GM18909 (cell line): ENCODE data around the gene FECH.

Experiments used
- ATAC-seq: cut with Tn5 transposase; IDR thresholded peaks from one replicate; pipeline ENCODE4 v1.9.1; 2021; ENCODE audit warnings: mild to moderate bottlenecking; ENCODE audit not compliant: unreplicated experiment, poor library complexity

Gene FECH

DNA sequence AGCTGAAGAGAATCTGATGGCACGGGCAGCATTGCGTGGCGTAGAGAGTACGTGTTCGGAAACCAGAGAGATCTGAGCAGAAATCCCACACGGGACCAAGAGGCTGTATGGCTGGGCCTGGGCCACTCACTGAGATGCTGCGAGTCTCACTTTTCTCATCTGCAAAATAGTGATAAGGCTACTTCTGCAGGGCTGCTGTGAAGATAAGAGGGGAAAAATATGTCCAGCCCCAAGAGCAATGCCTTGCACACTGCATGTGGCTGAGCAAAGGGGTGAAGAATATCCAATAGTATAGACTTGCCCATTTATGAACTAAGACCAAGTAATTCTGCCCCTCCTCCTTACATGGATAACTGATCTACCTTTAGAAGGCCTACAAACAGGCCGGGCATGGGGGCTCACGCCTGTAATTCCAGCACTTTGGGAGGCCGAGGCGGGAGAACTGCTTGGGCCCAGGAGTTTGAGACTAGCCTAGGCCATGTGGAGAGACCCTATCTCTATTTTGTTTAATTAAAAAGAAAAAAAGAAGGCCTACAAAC, 3.1 kb downstream of the FECH start:
- ATAC-seq = no peak

DNA sequence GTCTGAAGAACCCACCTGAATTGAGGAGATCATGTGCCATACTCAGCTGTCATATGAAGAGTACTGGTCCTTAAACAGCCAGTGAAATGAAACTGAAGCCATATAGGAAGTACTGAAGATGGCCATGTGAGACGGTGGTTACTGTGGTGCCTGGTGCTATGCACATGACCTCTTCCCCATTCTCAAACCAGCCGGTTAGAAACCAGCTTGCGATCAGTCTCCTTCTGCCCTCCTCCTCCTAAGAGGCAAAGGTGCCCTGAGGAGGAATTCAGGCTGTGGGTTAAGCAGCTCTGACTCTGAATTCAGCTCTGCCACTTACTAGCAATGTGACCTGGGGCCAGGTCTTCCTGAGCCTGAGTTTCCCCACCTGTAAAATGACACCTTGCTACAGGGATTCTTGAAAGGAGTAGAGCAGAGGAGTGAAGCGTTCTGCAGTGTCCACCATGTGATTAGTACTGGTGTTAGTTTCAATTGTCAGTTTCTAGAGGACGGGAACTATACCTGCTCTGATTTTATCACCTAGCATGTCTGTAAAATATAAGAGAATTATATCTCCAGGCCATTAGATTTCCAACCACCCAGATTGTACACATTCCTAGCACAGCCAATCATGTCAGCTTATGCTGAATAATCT, 5.1 kb downstream of the FECH start:
- ATAC-seq = peak; percentile 92

DNA sequence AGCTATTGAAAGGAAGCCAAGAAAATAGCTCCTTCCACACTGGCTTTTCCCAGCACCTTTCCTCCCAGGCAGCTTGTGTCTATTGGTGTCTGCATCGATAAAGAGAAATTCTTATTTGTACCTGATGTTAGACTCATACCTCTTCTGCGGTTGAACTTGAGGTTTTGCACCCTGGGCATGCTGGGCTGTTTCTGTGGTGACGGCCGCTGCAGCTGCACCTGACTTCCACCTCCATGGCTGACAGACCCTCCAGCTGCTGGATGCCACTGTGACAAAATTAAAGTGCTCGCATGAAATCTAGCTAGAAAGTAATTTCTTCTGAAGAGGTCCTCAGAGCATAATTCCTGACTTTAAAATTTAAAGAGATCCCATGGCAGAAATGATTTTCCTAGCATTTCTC, 6.6 kb downstream of the FECH start:
- no peak for ATAC-seq

DNA sequence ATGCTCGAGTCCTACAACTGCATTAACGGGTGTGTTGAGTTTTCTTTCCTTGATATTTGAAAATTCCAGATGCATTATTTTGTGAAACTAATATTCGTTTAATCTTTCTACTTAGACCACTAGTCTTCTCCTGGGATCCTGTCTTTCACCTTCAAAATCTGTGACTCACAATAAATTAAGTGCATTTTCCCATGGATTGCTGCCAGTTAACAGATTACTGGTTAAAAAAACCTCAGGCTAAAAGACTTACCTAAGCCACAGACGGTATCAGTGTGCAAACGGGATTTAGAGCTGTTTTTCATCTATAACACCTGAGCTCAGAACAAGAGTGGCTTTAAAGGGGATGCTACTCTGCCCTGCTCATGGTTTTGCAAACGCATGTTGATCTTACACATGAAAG, 10.2 kb downstream of the FECH start:
- ATAC-seq = no peak

DNA sequence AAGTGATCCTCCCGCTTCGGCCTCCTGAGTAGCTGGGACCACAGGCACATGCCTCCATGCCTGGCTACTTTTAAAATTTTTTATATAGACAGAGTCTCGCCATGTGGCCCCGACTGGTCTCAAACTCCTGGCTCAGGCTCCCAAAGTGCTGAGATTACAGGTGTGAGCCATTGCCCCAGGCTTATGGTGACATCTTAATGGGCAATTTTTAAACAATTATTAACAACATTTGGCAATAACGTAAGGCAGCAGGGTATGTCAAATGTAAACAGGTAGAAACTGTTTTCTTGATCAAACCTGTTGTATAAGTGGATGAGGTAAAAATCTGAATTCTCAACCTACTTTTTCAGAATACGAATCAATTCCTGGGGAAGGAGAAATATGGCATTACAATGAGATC, 11.0 kb downstream of the FECH start:
- ATAC-seq = no peak

DNA sequence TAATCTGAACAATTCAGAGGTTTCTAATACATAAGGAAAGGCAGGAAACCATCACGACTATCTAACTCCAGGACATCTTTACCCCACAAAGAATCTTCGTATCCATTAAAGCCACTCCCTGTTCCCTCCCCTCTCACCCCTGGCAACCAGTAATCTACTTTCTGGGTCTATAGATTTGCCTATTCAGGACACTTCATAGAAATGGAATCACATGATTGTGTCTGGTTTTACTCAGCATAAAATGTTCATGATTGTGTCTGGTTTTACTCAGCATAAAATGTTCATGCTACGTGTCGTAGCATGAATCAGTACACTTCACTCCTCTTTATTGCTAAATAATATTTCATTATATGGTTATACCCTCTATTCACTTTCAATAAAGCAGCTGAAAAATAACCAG, 11.6 kb downstream of the FECH start:
- no peak for ATAC-seq

DNA sequence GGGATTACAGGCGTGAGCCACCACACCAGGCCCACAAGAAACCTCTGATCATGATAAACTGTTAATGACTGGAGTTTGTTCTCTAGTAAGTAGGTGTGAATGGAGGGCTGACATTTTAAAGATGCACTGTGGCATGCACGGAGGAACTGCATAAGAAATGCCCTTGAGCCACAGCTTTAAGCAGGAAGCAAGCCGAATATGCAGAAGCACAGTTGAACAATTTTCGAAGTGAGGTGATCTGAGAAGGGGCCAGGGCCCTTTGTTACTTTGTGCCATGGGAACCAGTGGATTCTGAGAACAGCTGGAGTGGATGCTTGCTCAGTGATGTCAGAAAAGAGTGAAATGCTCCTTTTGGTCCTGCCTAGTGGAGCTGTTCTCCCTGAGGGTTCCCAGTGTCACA, 16.3 kb downstream of the FECH start:
- no peak for ATAC-seq

DNA sequence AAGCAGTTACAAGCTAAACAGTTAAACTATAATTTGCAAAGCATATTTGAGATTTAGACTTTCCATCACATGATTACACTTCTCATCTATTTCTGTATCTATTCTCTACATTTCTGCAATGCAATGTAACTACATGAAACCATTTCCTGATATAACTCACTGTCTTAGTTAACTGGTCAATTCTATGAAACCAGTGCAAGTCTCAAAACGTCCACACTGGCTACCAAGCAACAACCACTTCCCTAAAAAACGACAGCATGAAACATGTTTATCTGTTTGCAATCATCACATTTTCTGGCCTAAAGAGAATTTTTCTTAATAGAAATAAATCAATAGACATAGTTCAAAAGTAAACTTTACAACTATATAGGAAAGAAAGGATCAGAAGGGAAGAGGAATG, 17.4 kb downstream of the FECH start:
- ATAC-seq = no peak

DNA sequence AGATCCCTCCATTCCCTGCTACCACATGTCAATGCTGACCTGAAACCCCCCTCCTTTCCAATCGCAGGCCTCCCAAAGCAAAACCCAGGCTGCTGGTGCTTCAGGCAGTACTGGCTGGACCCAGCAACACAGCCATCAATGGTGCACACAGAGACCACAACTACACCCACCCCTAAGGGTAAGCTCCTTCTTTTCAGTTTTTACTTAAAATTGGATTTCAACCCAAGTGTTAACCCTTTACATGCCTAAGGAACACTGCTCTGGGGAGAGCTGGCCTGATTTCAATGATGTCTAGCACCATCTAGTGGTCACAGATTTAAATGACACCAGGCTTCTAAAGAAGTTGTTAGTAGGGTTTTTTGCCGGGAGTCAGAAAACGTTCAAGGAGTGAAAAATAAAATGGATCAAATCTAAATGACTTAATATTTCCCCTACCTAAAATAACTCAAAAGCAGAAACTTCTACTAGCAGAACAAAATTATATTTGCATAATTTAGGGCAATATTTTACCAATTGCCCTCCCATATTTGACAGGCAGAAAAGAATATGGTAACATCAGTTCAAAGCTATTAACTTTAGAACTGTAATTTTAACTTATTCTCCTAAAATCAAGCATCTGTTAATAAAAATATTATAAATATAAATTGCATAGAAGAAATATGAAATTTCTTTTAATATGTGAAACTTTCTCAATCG, 24.6 kb downstream of the FECH start:
- ATAC-seq = no peak

DNA sequence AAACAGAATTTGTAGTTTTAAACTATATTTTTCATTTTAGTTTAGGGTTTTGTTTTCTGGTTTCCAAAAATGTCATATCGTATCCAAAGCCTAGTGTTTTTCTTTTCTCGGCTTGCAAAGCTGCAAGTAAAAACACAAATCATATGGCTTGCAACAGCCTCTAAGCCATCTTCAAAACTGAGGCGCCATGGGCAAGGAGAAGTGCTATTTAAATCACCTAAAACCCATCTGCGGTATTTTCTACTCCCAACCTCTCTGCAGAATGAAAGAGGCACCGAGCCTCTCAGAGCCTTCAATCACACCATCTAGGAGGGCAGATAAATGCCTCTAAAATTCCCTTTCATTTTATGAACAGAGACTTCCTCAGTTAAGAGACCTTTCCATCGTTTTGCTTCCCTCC, 25.2 kb downstream of the FECH start:
- no peak for ATAC-seq

DNA sequence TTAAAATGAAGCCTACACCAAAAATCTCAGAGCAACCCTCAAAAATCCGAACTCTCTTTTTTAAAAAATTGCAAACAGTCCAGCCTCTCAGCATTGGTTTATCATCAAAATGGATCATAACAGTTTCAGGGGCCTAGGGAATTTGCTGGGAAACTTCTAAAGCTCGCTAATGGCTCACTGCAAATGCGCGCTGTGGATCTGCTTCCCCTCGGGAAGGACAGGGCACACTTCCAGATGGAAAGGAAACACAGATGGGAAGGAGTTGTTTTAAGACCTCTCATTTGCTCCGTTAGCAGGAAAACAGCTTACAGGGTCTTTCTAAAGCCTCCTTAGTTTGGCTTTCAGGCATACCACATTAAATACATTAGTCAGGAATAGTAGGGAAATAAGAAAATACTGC, 27.2 kb downstream of the FECH start:
- ATAC-seq = no peak

DNA sequence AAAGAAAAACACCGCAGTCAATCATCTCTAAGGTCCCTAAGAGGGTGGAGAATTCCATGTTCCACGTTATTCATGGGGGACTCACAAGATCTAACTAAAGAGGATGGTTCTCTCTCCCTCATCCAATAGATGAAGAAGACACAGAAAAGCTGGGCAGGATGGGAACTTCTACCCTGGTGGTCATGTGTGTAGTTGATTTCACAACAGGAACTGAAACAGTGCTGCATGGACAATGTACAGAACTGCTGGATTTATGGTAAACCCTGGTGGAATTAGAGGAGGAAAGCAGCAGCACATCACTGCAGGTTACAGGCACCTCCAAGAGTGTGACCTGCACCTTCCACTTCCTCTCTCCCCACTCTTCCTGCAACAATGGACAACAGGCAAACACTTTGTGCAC, 31.4 kb downstream of the FECH start:
- ATAC-seq = no peak

DNA sequence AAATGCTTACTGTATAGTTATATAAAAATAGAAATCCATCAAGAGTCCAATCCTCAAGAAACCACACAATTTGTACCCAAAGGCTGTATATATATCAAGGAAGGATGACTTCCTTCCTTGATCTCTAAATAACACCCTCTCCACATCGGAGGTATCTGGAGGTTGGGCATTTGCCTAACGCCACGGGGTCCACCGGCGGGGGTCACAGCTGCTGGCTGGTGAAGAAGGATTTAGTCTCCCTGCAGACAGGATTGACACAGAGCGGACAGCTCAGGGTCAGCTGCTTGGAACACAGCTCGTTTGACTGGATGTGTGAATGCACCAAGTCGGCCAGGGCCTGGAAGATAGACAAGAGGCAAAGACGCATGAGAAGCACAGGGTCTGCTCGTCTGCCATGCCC, 36.0 kb downstream of the FECH start:
- ATAC-seq = no peak

DNA sequence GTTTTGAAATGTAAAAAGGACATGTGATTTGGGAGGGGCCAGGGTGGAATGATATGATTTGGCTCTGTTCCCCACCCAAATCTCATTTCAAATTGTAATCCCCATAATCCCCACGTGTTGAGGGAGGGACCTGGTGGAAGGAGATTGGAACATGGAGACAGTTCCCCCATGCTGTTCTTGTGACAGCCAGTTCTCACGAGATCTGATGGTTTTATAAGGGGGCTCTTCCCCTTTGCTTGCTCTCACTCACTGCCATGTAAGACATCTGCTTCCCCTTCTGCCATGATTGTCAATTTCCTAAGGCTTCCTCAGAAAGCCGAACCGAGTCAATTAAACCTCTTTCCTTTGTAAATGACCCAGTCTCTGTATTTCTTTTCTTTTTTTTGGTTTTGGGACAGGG, 39.2 kb downstream of the FECH start:
- no peak for ATAC-seq

DNA sequence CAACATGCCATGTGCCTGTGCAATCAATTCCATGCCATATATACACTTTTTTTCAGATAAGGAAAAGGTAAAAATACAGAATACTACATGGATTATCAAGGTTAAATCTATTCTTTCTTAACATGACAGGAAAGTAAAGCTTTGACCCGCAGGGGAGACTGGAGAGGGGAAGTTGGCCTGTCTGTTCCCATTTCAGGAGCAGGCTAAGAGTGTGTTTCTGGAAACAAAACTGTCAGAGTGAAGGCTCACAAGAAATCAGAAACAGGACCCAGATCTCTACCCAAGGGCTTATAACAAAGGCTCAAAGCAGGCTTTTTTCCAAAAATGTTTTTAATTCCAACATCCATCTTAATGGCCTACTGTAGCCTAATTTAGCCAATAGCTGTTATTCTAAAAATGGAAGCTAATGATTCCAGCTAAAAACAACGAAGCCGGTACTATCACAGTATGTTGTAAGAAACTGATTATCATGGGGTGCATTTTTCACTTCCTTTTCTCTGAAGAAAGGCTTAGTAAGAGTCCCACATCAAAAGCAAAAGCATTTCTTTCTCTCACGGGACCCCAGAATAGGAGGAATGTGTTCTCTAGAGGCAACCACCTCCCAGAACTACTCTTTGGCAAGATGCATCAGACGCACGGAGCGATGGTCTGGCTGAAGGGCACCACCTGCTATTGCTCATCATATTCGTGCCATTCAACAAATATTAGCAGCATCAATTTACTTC, 41.4 kb downstream of the FECH start:
- peak; percentile 82 for ATAC-seq

DNA sequence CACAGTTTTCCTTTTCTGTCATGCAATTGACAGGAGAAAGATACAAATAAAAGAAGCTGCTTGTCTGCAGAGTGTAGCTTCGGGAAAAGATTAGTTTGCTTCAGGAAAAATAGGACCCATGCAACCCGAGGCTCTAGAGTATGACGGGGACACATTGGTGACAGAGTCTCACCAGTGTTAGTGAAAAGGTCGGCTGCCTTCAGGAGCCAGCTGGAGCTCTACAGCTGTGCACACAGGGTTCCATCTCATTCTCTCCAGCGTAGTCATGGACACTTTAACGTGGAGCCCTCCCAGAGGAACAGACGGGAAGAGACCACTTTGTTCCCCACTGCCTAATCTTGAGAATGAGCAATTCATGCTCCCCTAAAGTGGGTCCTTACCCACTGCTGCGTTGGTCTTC, 42.9 kb downstream of the FECH start:
- ATAC-seq = no peak

DNA sequence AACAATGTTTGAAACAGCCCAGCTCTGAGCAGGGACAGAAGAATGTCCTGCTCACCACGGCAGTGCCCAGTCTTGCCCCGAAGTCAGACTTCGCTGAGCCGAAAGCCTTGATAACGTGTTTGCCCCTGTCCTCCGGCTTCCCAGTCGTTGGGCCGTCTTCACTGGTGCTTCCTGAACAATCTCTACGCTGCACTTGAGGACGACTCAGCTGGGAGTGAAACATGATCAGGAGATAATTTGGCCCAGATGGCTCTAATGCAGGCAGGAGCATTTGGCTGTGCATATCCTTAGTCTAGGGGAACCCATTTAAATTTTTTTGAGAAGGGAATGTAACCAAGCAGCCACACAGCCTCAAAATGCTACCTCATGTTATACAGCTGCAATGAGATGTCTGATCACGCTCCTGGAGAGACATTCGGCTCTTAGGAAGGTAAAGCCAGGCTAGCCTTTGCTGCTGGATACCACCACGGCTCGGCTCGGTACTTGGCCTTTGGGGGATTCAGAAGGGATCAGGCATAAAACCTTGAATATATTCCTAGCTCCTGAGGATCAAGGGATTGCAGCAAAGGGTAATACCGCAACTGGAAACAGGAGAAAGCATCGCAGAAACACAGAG, 43.6 kb downstream of the FECH start:
- ATAC-seq = no peak

DNA sequence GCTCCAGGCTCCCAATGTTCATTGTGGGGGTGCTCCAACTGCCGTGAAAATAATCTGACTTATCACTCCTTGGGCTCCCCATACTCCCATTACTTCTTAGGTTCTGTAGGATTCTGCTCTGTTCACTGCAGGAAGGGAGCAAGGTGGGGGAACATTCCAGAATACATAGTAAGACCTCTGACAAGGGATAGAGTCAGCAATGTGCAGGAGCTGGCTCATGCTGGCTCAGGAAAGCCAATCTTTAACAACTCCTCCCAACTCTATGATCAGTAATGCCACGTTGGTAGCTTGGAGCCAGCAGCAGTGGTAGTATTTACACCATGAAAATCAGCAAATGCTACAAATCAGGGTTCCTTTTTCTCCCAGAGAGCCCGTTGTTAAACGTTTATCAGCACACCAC, 44.4 kb downstream of the FECH start:
- no peak for ATAC-seq

DNA sequence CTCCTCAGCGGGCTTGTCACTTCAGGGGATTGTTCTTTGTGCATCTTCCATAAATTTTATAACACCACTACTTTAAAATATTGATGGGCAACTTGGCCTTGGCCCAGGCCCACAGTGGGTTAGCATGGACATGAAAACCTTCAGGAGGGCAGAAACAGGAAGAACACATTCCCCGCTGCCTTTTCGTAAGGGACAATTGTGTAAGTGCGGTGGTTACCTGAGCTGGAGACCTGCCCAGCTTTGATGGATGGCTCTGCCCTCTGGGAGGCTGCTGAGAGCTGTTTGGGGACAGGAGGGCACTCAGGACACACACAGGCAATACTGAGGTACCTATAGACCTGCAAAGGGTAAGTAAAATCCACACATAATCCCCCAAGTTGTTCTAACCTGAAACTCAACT, 46.8 kb downstream of the FECH start:
- no peak for ATAC-seq

DNA sequence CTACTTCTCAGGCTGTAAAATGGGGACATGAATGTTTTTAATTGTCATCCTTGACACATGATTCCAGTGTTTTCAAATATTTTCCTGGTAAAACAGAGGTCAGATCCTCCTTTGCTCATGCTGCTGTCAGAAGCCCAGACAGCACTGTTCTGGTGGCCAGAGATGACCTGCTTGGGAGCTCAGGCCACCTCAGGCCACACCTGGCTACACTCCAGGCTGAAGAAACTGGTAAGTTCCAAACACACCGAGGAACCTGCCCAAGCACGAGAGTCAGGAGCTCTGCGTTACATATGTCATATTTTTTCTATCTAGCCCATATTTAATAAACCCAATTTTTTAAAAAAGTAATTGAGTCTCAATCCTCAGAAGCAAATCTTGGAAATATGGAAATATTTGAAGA, 47.9 kb downstream of the FECH start:
- no peak for ATAC-seq

DNA sequence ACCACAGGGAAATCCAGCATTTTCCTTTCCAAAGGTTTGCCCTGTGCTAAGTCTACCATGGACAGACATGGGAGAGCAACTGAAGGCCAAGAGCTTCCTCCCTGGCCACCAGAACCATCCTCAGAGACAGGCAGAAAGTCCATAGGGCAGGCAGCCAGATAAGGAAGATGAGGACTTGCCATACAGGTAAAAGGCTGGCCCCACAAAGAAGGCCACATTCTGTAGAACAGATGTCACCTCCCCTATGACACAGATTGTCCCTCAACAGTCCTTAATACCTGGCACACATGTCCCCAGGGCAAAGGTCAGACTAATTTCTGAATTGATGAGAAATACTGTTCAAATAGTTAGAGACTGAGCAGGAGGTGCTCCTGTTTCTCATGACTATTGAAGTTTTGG, 52.0 kb downstream of the FECH start:
- ATAC-seq = no peak
